ENCODE data around the gene CELF5. TPM values are rescaled to one million over a fixed set of nuclear protein-coding genes. Genes with fewer than 3 reads are reported as not detected.

CELF5 gene
- total RNA-seq, 4 donors from 2014 or later: 0.27 to 0.48 TPM; not detected in 2

DNA sequence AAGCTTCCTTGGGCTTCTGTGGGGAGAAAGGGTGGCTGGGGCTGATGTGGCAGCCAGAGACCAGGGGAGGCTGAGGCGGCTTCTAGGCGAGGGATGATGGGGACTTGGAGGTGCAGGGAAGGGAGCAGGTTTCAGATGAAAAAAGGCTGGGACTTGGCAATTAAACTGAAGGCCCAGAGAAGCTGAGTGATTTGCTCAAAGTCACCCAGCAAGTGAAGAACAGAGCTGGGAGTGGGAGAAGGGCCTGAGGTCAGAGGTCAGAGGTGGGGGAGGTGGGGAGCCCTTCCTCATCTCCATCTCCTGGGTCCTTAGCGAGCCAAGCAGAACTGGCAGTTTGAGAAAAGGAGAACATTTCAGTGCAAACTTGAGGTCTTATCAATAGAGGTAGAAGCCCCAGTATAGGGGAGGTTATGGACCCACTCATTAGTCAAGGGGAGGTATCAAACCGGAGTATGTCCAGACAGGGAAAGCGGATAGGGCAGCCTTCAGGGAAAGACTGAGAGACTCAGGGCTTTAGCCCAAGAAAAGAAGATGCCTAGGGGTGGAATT is 92.3 kb downstream of the CELF5 start:
- DNase-seq: no peak
- Histone ChIP-seq H3K4me3 (no peak overlapping the region), H3K27me3 (peaks cover 71% of the 10 kb centered on the region), H3K36me3 (no peaks in the 10 kb centered on the region), H3K4me1 (no peaks in the 10 kb centered on the region), H3K9me3 (no peaks in the 10 kb centered on the region), H3K27ac (no peak overlapping the region)
- TF ChIP-seq EP300 (IDR thresholded peaks at IDR 0.05; ENCODE audit: low read depth): no peak
- no peak for TF ChIP-seq POLR2AphosphoS5 (IDR thresholded peaks at IDR 0.05)
- TF ChIP-seq, protein P1, sequence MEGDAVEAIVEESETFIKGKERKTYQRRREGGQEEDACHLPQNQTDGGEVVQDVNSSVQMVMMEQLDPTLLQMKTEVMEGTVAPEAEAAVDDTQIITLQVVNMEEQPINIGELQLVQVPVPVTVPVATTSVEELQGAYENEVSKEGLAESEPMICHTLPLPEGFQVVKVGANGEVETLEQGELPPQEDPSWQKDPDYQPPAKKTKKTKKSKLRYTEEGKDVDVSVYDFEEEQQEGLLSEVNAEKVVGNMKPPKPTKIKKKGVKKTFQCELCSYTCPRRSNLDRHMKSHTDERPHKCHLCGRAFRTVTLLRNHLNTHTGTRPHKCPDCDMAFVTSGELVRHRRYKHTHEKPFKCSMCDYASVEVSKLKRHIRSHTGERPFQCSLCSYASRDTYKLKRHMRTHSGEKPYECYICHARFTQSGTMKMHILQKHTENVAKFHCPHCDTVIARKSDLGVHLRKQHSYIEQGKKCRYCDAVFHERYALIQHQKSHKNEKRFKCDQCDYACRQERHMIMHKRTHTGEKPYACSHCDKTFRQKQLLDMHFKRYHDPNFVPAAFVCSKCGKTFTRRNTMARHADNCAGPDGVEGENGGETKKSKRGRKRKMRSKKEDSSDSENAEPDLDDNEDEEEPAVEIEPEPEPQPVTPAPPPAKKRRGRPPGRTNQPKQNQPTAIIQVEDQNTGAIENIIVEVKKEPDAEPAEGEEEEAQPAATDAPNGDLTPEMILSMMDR (IDR thresholded peaks at IDR 0.05): no peak
- no peak for TF ChIP-seq POLR2A (IDR thresholded peaks at IDR 0.05)
- 86% methylated on average over 5 of the region's 5 CpGs; no CpG with 5 or more reads in 1 of the 2 donors for WGBS, 2 donors (ENCODE audit: low coverage in 1 of 2)
- in situ Hi-C loops (cut with MboI; ENCODE audit: low pct_ligation_motif_present in 1 of 4, low pct_unique_long_range_greater_than_20kb in 1 of 4, low sequenced_read_pairs in 3 of 4): no loop called here
- intact Hi-C loops (cut with DNase I; ENCODE audit: low total_unique reads): no loop called here

DNA sequence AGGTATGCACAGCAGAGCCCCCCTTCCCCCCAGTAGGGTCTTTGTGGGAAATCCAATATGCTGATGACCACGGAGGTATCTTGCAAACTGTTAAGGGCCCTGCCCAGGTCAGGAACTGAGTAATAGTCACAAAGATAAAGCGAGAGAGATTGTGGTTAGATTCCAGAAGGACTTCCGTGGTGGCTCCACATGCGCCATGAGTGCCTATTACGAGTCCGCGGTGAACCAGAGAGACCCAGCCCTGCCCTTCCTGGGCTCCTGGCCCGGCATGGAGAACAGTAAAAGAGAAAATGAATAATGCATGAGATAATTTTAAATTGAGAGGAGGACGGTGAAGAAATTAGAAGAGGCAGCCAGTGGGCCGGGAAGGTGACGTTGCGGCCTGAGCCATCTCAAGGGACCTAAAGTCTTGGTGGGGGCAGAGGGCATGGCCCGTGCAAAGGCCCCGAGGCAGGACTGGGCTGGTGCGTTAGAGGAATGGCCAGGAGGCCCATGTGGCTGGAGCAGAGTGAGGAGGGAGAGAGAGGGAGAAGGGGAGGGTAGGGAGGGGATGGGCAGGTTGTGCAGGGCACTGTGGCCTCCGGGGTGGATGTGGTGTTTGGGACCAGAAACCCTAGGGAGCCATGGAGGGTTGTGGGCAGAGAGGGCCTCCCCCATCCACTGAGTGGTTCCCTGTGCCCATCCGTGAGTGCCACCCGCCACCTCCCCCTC is 95.3 kb downstream of the CELF5 start:
- intact Hi-C loops (cut with DNase I; ENCODE audit: low total_unique reads) (no loop called here), in situ Hi-C loops (cut with MboI; ENCODE audit: low pct_ligation_motif_present in 1 of 4, low pct_unique_long_range_greater_than_20kb in 1 of 4, low sequenced_read_pairs in 3 of 4) (loop anchor here (5.0 to 10.0 kb wide), 4 partner anchors 105 to 155 kb away; no protein-coding TSS in a partner anchor)
- no peak overlapping the region for H3K27ac ChIP-seq
- no peaks in the 10 kb centered on the region for H3K4me1 ChIP-seq
- no peaks in the 10 kb centered on the region for H3K9me3 ChIP-seq
- no peak overlapping the region for H3K4me3 ChIP-seq
- no peak for DNase-seq
- H3K27me3 ChIP-seq: peaks cover 40% of the 10 kb centered on the region
- H3K36me3 ChIP-seq: no peaks in the 10 kb centered on the region
- TF ChIP-seq, protein P1 (IDR thresholded peaks at IDR 0.05): no peak
- no peak for TF ChIP-seq EP300 (IDR thresholded peaks at IDR 0.05; ENCODE audit: low read depth)
- TF ChIP-seq POLR2AphosphoS5 (IDR thresholded peaks at IDR 0.05): no peak
- 41 to 42% methylated on average over 2 to 18 of the region's 18 CpGs for WGBS, 2 donors (ENCODE audit: low coverage in 1 of 2)

DNA sequence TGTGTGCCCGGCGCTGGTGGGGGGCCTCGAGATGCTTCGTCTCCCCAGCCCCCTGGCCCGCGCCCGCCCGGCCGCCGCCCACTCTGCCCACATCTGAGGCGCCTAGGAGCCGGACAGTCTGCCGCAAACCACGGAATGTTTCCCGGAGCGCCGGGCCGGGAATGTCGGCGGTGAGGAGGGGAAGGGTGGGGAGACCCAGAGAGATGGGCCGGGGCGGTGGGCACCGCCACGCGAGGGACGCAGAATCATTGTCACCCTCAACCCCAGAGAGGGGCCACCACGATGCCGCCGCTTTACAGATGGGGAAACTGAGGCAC is 95.9 kb downstream of the CELF5 start:
- no peaks in the 10 kb centered on the region for H3K9me3 ChIP-seq
- no peak for TF ChIP-seq POLR2A (IDR thresholded peaks at IDR 0.05)
- TF ChIP-seq POLR2AphosphoS5 (IDR thresholded peaks at IDR 0.05): no peak
- TF ChIP-seq EP300 (IDR thresholded peaks at IDR 0.05; ENCODE audit: low read depth): no peak
- TF ChIP-seq, protein P1 (IDR thresholded peaks at IDR 0.05): no peak
- no peak overlapping the region for H3K4me3 ChIP-seq
- 64% methylated on average over 29 of the region's 29 CpGs; no CpG with 5 or more reads in 1 of the 2 donors for WGBS, 2 donors (ENCODE audit: low coverage in 1 of 2)
- no peaks in the 10 kb centered on the region for H3K36me3 ChIP-seq
- DNase-seq: no peak
- H3K4me1 ChIP-seq: no peaks in the 10 kb centered on the region
- no peak overlapping the region for H3K27ac ChIP-seq
- intact Hi-C loops (cut with DNase I; ENCODE audit: low total_unique reads): no loop called here
- in situ Hi-C loops (cut with MboI; ENCODE audit: low pct_ligation_motif_present in 1 of 4, low pct_unique_long_range_greater_than_20kb in 1 of 4, low sequenced_read_pairs in 3 of 4): loop anchor here (5.0 to 10.0 kb wide), 4 partner anchors 104 to 154 kb away; no protein-coding TSS in a partner anchor
- peaks cover 37% of the 10 kb centered on the region for H3K27me3 ChIP-seq

DNA sequence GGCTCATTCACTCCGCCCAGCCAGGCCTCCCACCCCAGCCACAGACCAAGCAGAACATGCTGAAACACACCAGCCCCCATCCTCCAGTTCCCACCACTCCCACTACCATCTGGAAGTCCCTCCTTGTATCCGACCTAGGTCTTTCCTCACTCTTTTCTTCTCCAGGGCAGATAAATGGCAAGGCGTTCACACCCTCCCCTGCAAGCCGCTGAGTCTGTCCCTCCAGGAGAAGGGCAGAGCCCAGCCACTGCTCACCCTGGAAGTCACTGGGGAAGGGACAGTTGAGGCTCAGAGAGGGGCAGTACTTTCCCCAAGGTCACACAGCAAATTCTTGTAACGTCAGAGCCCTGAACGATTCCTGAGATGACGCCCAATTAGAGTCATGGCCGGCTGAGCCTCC is 96.4 kb downstream of the CELF5 start:
- H3K4me3 ChIP-seq: no peak overlapping the region
- intact Hi-C loops (cut with DNase I; ENCODE audit: low total_unique reads) (no loop called here), in situ Hi-C loops (cut with MboI; ENCODE audit: low pct_ligation_motif_present in 1 of 4, low pct_unique_long_range_greater_than_20kb in 1 of 4, low sequenced_read_pairs in 3 of 4) (loop anchor here (5.0 to 10.0 kb wide), 4 partner anchors 104 to 154 kb away; no protein-coding TSS in a partner anchor)
- no peak overlapping the region for H3K27ac ChIP-seq
- TF ChIP-seq, protein P1 (IDR thresholded peaks at IDR 0.05): no peak
- TF ChIP-seq POLR2AphosphoS5 (IDR thresholded peaks at IDR 0.05) (no peak), POLR2A (IDR thresholded peaks at IDR 0.05) (no peak), EP300 (IDR thresholded peaks at IDR 0.05; ENCODE audit: low read depth) (no peak)
- 53 to 63% methylated on average over 2 to 8 of the region's 8 CpGs for WGBS, 2 donors (ENCODE audit: low coverage in 1 of 2)
- H3K27me3 ChIP-seq: peaks cover 37% of the 10 kb centered on the region
- no peaks in the 10 kb centered on the region for H3K9me3 ChIP-seq
- H3K4me1 ChIP-seq: no peaks in the 10 kb centered on the region
- no peaks in the 10 kb centered on the region for H3K36me3 ChIP-seq
- DNase-seq: no peak

Measured in transverse colon (tissue), 4 donors.